Measurements from ENCODE around the gene COL23A1.
A peak's percentile ranks its signal among the peaks of the same experiment; 100 is the strongest.

The COL23A1 gene

DNA sequence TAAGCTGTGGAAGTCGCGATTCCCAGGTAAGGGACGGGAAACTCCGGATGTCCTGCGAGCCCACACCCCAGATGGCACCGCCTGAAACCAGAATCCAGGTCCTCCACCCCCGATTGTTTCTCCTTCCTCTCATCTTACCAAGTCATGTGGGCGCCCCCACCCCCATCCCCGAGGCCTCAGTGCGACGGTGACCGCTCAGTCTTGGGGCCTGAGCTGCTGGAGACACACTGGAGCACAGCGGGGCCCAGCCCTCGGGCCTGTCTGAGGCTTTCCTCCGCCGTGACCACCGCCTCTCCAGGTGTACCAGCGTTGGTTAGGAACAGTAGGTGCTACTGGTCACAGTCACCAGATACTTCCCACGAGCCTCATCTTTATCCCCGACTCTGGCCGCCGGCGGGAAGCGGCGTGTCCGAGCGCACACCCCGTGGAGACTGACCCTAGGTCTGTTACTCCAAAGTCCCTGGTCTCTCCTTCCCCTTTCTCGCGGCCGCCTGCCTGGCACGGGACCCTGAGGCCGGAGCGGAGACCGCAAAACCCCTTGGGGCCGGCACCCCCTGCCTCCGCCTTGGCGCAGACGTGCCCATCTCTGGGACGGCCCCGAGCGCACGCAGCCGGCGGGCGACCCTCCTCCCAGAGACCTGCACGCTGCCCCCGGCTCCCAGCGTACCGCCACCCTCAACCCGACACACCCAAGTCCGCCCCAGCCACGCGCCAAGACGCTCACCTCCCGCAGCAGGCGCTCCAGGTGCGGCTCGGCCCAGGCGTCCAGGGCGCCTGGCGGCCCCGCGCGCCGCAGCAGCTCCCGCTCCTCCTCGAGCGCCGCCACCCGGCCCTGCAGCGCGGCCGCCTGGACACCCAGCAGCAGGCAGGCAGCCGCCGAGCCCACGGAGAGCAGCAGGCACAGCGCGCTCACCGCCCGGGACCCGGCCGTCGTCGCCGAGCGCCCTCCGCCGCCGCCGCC is 733 bp downstream of the COL23A1 start:
- no peak for DNase-seq (ENCODE audit: low read depth in 2 of 2)

DNA sequence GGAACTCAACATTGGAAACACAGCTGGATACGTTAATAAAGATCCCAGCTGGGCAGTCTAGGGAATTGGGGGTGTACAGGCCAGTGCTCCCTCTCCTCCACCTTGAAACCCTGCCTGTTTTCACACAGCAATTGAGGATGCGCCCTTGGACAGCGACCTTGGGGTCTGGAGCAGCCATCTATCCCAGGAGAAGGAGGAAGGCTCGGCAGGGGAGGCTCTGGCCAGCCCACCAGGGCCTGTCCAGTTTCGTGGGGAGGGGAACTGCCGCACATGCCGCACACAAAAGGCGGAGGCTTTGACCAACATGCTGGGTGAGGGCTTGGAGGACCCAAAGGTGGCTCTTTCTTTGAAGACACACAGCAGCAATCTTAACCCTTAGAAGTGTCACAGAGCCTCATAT is 1.4 kb downstream of the COL23A1 start:
- no peak for DNase-seq (ENCODE audit: low read depth in 2 of 2)

GRCh38 chr5:178587763-178588611 is 2.2 kb downstream of the COL23A1 start:
- DNase-seq (ENCODE audit: low read depth in 2 of 2) = no peak

DNA sequence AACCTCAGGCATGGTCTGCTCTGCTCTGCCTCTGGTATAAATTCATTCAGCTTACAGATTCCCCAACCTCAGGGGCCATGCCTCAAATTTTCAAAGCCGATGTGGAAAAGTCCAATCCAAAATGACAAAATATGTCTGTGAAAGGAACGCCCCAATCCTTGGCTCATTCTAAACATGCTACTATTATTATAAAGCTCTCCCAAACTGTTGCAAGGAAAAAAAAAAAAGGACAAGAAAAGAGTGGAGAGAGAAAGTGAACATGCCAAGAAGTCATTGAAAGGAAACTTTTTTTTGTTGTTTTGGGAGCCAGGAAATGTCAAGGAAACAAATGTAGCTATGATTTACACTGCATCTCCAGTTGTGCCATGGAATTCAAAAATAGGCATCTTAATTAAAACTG is 3.8 kb downstream of the COL23A1 start:
- no peak for DNase-seq (ENCODE audit: low read depth in 2 of 2)

- DNase-seq (ENCODE audit: low read depth in 2 of 2) = peak in 1 of 2 donors; percentile 30
These were observed 4.8 kb downstream of the COL23A1 start for GRCh38 chr5:178585421-178585820.

DNA sequence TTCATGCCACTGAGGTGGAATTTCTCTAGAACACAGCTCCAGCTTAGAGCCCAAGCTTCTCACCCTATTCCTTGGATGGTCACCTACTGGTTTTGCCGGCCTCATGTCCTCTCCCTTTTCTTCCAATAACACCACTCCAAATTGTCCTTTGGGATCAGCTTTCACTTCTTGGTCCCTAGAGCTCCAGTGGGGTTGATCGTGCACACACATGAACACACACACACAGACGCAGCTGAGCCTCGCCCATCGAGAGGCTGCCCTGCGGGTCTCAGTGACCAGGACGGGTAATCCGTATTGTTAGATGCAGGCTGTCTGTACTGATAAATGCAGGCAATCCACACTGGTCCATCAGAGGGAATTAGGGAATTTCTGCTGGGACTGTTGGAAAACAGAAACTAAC is 6.9 kb downstream of the COL23A1 start:
- DNase-seq (ENCODE audit: low read depth in 2 of 2) = no peak

DNA sequence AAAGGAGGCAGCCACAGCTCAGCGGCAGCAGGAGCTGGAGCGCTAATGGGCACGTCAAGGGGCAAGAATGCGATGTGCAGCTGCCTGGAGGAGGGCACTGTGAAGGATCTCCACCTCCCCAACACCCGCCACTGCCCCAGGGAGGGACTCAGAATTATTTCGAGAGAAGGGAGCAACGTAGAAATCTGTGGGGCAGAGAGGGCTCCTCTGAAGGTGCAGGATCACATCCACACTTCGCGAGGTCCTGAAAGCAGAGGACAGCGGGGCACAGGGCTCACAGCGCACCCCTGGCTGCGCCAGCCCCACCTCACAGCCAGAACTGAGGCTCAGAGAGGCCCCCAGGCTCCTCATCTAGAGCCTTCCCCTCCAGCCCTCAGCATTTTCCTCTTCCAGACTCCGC is 7.9 kb downstream of the COL23A1 start:
- DNase-seq (ENCODE audit: low read depth in 2 of 2) = no peak

- no peak for DNase-seq (ENCODE audit: low read depth in 2 of 2)
These were observed 8.6 kb downstream of the COL23A1 start for GRCh38 chr5:178581621-178582020.

DNA sequence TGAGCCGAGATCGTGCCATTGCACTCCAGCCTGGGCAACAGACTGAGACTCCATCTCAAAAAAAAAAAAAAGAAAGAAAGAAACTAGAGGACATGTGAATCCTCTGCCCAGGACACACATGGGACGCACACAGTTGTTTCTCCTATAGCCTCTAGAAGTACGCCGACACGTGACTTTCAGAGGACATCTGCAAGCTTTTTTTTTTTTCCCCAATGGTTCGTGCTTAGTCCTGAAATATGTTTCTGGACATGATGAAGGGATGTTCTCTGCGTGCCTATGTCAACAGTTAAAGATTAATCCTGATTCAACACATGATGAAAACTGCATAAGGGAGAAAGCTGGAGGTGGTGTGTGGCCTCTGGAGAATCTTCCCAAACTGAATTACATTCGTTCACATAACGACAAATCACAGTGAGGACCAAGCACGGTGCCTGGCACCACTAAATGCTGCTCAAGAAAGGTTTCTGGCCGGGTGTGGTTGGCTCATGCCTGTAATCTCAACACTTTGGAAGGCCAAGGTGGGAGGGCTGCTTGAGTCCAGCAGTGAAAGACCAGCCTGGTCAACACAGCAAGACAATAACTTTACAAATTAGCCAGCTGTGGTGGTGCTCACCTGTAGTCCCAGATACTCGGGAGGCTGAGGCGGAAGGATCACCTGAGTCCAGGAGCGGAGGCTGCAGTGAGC is 9.8 kb downstream of the COL23A1 start:
- no peak for DNase-seq (ENCODE audit: low read depth in 2 of 2)

GRCh38 chr5:178577944-178578343 is 12.2 kb downstream of the COL23A1 start:
- DNase-seq (ENCODE audit: low read depth in 2 of 2) = no peak

DNA sequence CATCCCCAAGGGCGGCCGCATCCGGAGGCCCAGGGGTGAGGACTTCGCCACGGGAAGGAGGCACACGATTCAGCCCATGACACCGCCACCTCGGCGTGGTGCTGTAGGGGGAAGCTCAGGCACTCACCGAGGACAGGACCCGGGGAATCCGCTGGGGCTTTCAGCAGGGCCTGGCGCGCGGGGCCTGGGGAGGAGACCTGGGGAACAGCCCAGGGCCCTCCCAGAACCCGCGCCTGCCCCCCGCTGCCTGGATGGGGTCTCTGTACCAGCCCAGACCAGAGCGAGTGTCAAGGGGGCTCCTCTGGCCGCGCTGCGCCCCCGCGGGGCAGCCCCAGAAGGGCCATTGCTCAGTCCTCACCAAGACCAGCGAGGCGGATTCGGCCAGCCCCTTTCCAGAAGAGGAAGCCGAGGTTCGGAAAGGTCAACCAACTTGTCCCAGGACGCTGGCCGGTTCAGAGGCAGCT is 12.8 kb downstream of the COL23A1 start:
- no peak for DNase-seq (ENCODE audit: low read depth in 2 of 2)

- DNase-seq (ENCODE audit: low read depth in 2 of 2) = no peak
These were observed 13.4 kb downstream of the COL23A1 start for GRCh38 chr5:178576591-178577351.

DNA sequence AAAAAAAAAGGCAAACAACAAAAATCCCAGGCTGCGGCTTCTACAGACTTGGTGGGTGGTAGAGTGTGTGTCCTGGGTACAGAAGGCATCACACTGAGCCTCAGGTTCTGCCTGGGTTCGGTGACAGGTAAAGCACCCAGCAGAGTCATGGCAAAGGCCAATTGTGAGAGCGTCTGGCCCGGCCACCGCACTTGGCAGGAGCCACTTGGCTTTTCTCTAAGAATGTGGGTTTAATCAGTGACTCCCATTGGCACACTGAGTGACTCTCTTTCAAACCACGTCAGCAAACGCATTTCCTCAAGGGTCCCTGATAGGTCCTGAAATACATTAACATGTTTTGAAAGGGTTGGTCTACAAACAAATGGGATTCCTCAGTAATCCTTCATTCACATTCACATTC is 17.0 kb downstream of the COL23A1 start:
- no peak for DNase-seq (ENCODE audit: low read depth in 2 of 2)

DNA sequence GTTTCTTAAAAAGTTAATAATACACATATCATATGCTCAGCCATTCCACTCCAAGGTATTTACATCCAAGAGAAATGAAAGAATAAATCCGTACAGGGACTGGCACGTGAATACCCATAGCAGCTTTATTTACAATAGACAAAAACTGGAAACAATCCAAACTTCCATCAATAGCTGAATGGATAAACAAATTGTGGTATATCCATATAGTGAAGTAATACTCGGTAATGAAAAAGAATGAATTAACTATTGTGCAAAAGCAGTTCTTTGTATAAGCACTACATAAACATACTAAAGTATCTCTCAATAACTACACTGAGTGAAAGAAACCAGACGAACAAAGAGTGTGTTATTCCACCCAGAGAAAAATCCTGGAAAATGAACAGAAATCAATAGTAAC is 17.6 kb downstream of the COL23A1 start:
- DNase-seq (ENCODE audit: low read depth in 2 of 2) = no peak

- DNase-seq (ENCODE audit: low read depth in 2 of 2) = no peak
These were observed 20.7 kb downstream of the COL23A1 start for GRCh38 chr5:178569485-178569884.

DNA sequence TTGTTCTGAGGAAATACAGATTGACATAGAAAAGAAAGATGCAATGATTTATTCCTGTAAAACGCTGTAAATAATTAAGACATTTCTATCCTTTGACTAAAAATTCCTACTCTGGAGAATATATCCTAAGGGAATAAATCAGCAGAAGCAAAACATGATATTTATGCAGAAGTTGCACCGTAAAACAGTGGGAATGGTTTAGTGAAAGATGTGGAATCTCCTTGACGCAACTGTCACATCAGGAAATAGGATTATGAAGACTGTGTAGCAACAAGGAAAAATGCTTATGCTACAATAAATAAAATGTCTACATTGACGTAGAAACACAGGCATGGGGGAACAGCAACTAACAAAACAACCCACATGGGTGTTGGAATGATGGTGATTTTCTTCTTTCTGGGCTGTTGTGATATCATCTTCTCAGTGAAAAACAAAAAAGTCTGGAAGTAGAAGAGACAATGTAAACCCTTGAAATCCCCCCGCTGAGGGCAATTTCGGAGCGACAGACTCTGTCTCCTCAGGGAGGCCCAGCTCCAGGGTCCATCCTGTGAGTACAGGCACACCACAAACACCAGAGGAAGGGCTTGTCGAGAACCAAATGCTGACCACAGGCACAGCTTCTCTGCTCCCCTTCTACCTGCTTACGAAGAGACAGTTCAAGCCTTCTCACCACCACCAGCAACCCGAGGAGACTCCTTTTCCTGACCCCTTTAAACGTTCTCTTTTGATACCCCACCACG is 25.2 kb downstream of the COL23A1 start:
- DNase-seq (ENCODE audit: low read depth in 2 of 2) = no peak

DNA sequence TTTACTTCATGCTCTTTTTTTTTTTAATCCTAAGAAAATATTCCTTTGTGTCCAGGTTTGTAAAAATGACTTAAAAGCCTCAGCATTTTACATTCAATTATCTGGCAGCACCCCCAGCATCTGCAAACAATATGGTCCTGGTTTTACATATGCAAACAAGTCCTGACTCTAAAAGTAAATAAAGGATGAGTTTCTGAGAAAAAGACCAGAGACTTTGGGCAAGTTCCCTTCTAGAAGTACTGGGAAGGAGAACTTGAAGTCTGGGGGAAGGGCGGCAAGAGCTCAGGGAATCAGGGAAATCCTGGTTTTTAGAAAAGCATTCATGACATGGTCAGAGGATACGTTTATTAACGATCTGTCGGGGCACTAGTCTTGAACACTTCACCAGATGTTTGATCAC is 25.8 kb downstream of the COL23A1 start:
- DNase-seq (ENCODE audit: low read depth in 2 of 2) = no peak

GRCh38 chr5:178563621-178564020 is 26.6 kb downstream of the COL23A1 start:
- DNase-seq (ENCODE audit: low read depth in 2 of 2) = no peak

DNA sequence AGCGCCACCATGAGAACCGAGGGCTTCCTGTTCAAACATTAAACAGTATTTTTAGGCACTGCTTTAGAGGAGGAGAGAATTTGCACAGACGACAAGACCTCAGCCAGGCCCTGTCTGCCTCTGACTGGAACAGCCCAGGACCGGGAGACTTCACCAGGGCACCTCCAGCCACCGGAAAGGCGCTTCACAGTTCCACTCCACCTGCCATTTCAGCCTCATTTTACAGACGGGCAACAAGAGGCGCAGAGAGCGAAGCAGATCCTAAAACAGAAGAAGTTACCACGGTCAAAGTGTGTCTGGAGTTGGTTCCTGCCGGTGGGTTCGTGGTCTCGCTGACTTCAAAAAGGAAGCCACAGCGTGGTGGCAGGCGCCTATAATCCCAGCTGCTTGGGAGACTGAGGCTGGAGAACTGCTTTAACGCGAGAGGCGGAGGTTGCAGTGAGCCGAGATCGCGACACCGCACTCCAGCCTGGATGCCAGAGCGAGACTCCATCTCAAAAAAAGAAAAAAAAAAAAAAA is 28.4 kb downstream of the COL23A1 start:
- no peak for DNase-seq (ENCODE audit: low read depth in 2 of 2)

DNA sequence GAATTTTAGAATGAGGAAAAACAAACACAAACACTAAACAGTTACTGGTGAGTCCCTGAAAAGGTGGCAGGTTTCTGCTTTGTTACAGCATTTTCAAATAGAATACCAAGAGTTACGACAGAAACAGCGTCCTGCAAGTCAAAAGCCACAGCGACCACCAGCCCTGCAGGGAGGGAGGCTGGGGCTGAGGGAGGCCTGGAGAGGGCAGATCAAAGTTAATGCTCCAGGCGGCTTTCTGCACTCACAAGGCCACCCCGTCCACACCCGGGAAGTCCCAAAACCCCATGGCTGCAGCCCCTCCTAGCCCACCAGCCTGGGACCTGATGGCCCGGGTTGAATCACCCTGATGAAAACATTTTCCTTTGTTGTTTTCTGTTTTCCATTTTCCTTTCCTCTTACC is 29.3 kb downstream of the COL23A1 start:
- no peak for DNase-seq (ENCODE audit: low read depth in 2 of 2)
